Cardiac muscle cell (in vitro differentiated cells and primary cell): ENCODE results near the gene NT5C3A. TPM values are rescaled to one million over a fixed set of nuclear protein-coding genes. Genes with fewer than 3 reads are reported as not detected.

ENCODE experiments used
- DNase-seq, 2 donors: peaks; one replicate each; pipeline versions ENCODE4 v3.0.0 to v3.0.0-alpha.2; 2010 to 2017; ENCODE audit warnings: low read depth in 1 of 2, low spot score in 1 of 2
- H3K27ac ChIP-seq: fragments of 200-600 bp; sonication (generic); 2 replicates; pipeline ENCODE4 v1.5.1; 2016
- H3K27me3 ChIP-seq: fragments of 200-600 bp; sonication (generic); 2 replicates; pipeline ENCODE4 v1.6.0; 2016; ENCODE audit warnings: control low read depth
- H3K36me3 ChIP-seq: fragments of 200-600 bp; sonication (generic); 2 replicates; pipeline ENCODE4 v1.5.1; 2016; ENCODE audit warnings: control low read depth
- H3K4me1 ChIP-seq: fragments of 200-600 bp; sonication (generic); 2 replicates; pipeline ENCODE4 v1.8.1; 2017; ENCODE audit warnings: low read depth, mild to moderate bottlenecking, mixed run types
- H3K4me3 ChIP-seq: fragments of 200-600 bp; sonication (generic); 2 replicates; pipeline ENCODE4 v1.5.1; 2016; ENCODE audit warnings: mild to moderate bottlenecking
- H3K9me3 ChIP-seq: fragments of 200-600 bp; sonication (generic); 2 replicates; pipeline ENCODE4 v1.5.1; 2017; ENCODE audit warnings: low read depth, mild to moderate bottlenecking, control low read depth
- CTCF ChIP-seq: IDR thresholded peaks from 2 replicates; pipeline ENCODE4 v1.5.1; 2012; ENCODE audit warnings: low read depth, mild to moderate bottlenecking, low read length
- polyA plus RNA-seq: library from polyadenylated mRNA; unstranded; fragments of >200 nt; fragmentation: Nextera tagmentation; extraction: Ambion mirVana; gene quantifications from 2 replicates; pipeline ENCODE4 v1.2.1, GENCODE V29; 2016
- total RNA-seq: library from RNA; depleted of rRNA; stranded (reverse); fragments of >200 nt; gene quantifications from 2 replicates; pipeline ENCODE4 v1.2.3, GENCODE V29; 2016

NT5C3A gene
- total and polyA plus RNA-seq, 2 experiments from 2014 or later, result 26.9 to 37.6 TPM

GRCh38 chr7:33073243-33073642 lies 10.7 kb upstream of the NT5C3A start:
- no peak for DNase-seq
- Histone ChIP-seq H3K36me3 (no peaks in the 10 kb centered on the region), H3K27ac (no peak overlapping the region), H3K4me1 (no peaks in the 10 kb centered on the region), H3K4me3 (no peak overlapping the region), H3K27me3 (no peaks in the 10 kb centered on the region), H3K9me3 (no peaks in the 10 kb centered on the region)
- TF ChIP-seq CTCF, result no peak

- TF ChIP-seq CTCF, result no peak
- Histone ChIP-seq H3K36me3 (no peaks in the 10 kb centered on the region), H3K4me1 (no peaks in the 10 kb centered on the region), H3K27ac (no peak overlapping the region), H3K4me3 (no peak overlapping the region), H3K27me3 (no peaks in the 10 kb centered on the region), H3K9me3 (no peaks in the 10 kb centered on the region)
- DNase-seq, result peak in 1 of 2 donors; percentile 73
These were observed 9.9 kb upstream of the NT5C3A start for GRCh38 chr7:33072471-33072870.

- no peak for TF ChIP-seq CTCF
These were observed 8.3 kb upstream of the NT5C3A start for GRCh38 chr7:33070831-33071230.

GRCh38 chr7:33070277-33070676 lies 7.7 kb upstream of the NT5C3A start:
- no peak for TF ChIP-seq CTCF
- Histone ChIP-seq H3K4me3 (no peak overlapping the region), H3K4me1 (no peaks in the 10 kb centered on the region), H3K9me3 (peaks cover 4% of the 10 kb centered on the region), H3K27ac (no peak overlapping the region), H3K36me3 (no peaks in the 10 kb centered on the region), H3K27me3 (no peaks in the 10 kb centered on the region)
- DNase-seq, result no peak

More at GRCh38 chr7:33070831-33071230, 8.3 kb upstream of the NT5C3A start:
- Histone ChIP-seq H3K27me3 (no peaks in the 10 kb centered on the region), H3K27ac (no peak overlapping the region), H3K9me3 (peaks cover 3% of the 10 kb centered on the region), H3K4me1 (no peaks in the 10 kb centered on the region), H3K4me3 (no peak overlapping the region), H3K36me3 (no peaks in the 10 kb centered on the region)
- no peak for DNase-seq

- no peak overlapping the region for H3K27ac ChIP-seq
These were observed 5.3 kb upstream of the NT5C3A start for GRCh38 chr7:33067921-33068320.

More at GRCh38 chr7:33067921-33068320, 5.3 kb upstream of the NT5C3A start:
- Histone ChIP-seq H3K27me3 (no peaks in the 10 kb centered on the region), H3K36me3 (no peaks in the 10 kb centered on the region), H3K9me3 (peaks cover 4% of the 10 kb centered on the region), H3K4me1 (peaks cover 7% of the 10 kb centered on the region), H3K4me3 (no peak overlapping the region)
- DNase-seq, result no peak
- TF ChIP-seq CTCF, result no peak
